Lung (tissue), 12 donors: ENCODE measurements around the gene RACGAP1. TPM values are rescaled to one million over a fixed set of nuclear protein-coding genes. Genes with fewer than 3 reads are reported as not detected.

ENCODE experiments used
- ATAC-seq: fragments of 200-7000 bp; cut with Tn5 transposase; one replicate; pipeline ENCODE4 v1.9.1; 2020; ENCODE audit warnings: moderate number of reproducible peaks; ENCODE audit not compliant: insufficient read depth, low FRiP score
- DNase-seq, 3 donors: peaks; one replicate each; pipeline ENCODE4 v3.0.0-alpha.2; 2013 to 2017
- H3K27ac ChIP-seq, 2 donors: one replicate each; pipeline ENCODE4 v1.5.1; 2013; ENCODE audit warnings: mild to moderate bottlenecking in 2 of 2, moderate library complexity in 2 of 2, control low read depth in 1 of 2, inconsistent platforms in 1 of 2, low read depth in 1 of 2, low read length in 1 of 2
- H3K27me3 ChIP-seq, 3 donors: one replicate each; pipeline ENCODE4 v1.5.1; 2013; ENCODE audit warnings: low read length in 2 of 3; ENCODE audit not compliant: control insufficient read depth in 3 of 3, insufficient read depth in 3 of 3
- H3K36me3 ChIP-seq, 4 donors: one replicate each; pipeline ENCODE4 v1.5.1; 2013; ENCODE audit warnings: low read length in 4 of 4, mild to moderate bottlenecking in 1 of 4, moderate library complexity in 1 of 4; ENCODE audit not compliant: control insufficient read depth in 4 of 4, insufficient read depth in 4 of 4
- H3K4me1 ChIP-seq, 5 donors: one replicate each; pipeline ENCODE4 v1.5.1; 2013; ENCODE audit warnings: low read length in 5 of 5, mild to moderate bottlenecking in 2 of 5, moderate library complexity in 1 of 5; ENCODE audit not compliant: control insufficient read depth in 5 of 5, insufficient read depth in 5 of 5
- H3K4me3 ChIP-seq: one replicate; pipeline ENCODE4 v1.5.1; 2013; ENCODE audit warnings: mild to moderate bottlenecking, control low read depth, moderate library complexity
- H3K9ac ChIP-seq, 2 donors: one replicate each; pipeline ENCODE4 v1.5.1; 2013; ENCODE audit warnings: low read length in 2 of 2, control low read depth in 1 of 2; ENCODE audit not compliant: insufficient read depth in 1 of 2
- H3K9me3 ChIP-seq, 4 donors: one replicate each; pipeline ENCODE4 v1.5.1; 2013; ENCODE audit warnings: low read length in 3 of 4, mild to moderate bottlenecking in 1 of 4, moderate library complexity in 1 of 4; ENCODE audit not compliant: control insufficient read depth in 4 of 4, insufficient read depth in 3 of 4
- CTCF ChIP-seq: IDR thresholded peaks from 2 replicates; pipeline ENCODE4 v1.5.1; 2012; ENCODE audit warnings: mild to moderate bottlenecking; ENCODE audit errors: control extremely low read depth, extremely low read depth
- WGBS, 2 donors: extraction: QIAGEN DNeasy Blood & Tissue Kit; methylation state at CpG; one replicate each; pipeline ENCODE4 v1.1.7; 2013; 5-methylcytosine and 5-hydroxymethylcytosine counted together
- polyA plus RNA-seq, 2 donors: library from polyadenylated mRNA; stranded (reverse); fragments of 200-250 nt; gene quantifications; one replicate each; pipeline ENCODE4 v1.2.1, GENCODE V29; 2013
- total RNA-seq, 2 donors: library from RNA; depleted of rRNA in 1 of 2; stranded (reverse); fragments of >200 nt in 1 of 2; gene quantifications; one replicate each; pipeline ENCODE4 v1.2.1, GENCODE V29; 2014 to 2021
- donor health status: control.
- donor health status: control.
- donor health status: Bipolar disorder and iron deficiency.
- donor health status: healthy.
- donor health status: DM: yes; HTN: yes; CAD: no.

Gene RACGAP1
- total and polyA plus RNA-seq, 4 donors, result 3.8 to 26.8 (median 10.2) TPM

GRCh38 chr12:49966511-49967041 lies 58.7 kb downstream of the RACGAP1 start:
- no peak for TF ChIP-seq CTCF
- DNase-seq, result no peak
- Histone ChIP-seq H3K4me3 (no peak overlapping the region), H3K4me1 (peaks cover 0 to 12% (median 3%) of the 10 kb centered on the region in 5 donors), H3K9me3 (no peaks in the 10 kb centered on the region), H3K36me3 (no peaks in the 10 kb centered on the region), H3K27me3 (peaks cover 0 to 27% (median 3%) of the 10 kb centered on the region in 3 donors), H3K9ac (no peak overlapping the region), H3K27ac (no peak overlapping the region)
- WGBS, 2 donors, result 28 to 30% methylated on average over 16 of the region's 16 CpGs
- no peak for ATAC-seq

- 60% methylated on average over 6 of the region's 6 CpGs for WGBS, 2 donors
- peaks cover 0 to 18% (median 3%) of the 10 kb centered on the region in 5 donors for H3K4me1 ChIP-seq
- H3K27me3 ChIP-seq, result peaks cover 0 to 25% (median 7%) of the 10 kb centered on the region in 3 donors
- no peak overlapping the region for H3K4me3 ChIP-seq
- TF ChIP-seq CTCF, result no peak
- DNase-seq (peak; percentile 19 to 53 (median 46)), ATAC-seq (no peak)
- H3K9ac ChIP-seq, result no peak overlapping the region
- H3K36me3 ChIP-seq, result no peaks in the 10 kb centered on the region
- no peak overlapping the region for H3K27ac ChIP-seq
- H3K9me3 ChIP-seq, result no peaks in the 10 kb centered on the region
Observed at GRCh38 chr12:49965836-49966235, 59.5 kb downstream of the RACGAP1 start.

GRCh38 chr12:49964849-49965624 lies 60.3 kb downstream of the RACGAP1 start:
- no peaks in the 10 kb centered on the region for H3K9me3 ChIP-seq
- no peak overlapping the region for H3K9ac ChIP-seq
- H3K36me3 ChIP-seq, result no peaks in the 10 kb centered on the region
- ATAC-seq (no peak), DNase-seq (no peak)
- WGBS, 2 donors, result 65 to 67% methylated on average over 13 of the region's 13 CpGs
- TF ChIP-seq CTCF, result no peak
- H3K4me1 ChIP-seq, result peaks cover 0 to 26% (median 3%) of the 10 kb centered on the region in 5 donors
- peaks cover 0 to 25% (median 15%) of the 10 kb centered on the region in 3 donors for H3K27me3 ChIP-seq
- H3K27ac ChIP-seq, result no peak overlapping the region
- H3K4me3 ChIP-seq, result no peak overlapping the region
